ENCODE results near the gene WIZ. TPM values are rescaled to one million over a fixed set of nuclear protein-coding genes. Genes with fewer than 3 reads are reported as not detected.

The WIZ gene
- total RNA-seq, 1 donor from 2014 or later = 42.7 TPM

GRCh38 chr19:15452111-15453047, 2.6 kb upstream of the WIZ start:
- Histone ChIP-seq H3K4me3 (ENCODE audit: low read depth, low read length) (peak overlapping the region; percentile 33), H3K36me3 (ENCODE audit: control insufficient read depth, insufficient read depth, low read length) (no peaks in the 10 kb centered on the region), H3K27me3 (ENCODE audit: control insufficient read depth, insufficient read depth, low read length) (peaks cover 33% of the 10 kb centered on the region)
- DNase-seq (ENCODE audit: low read depth) = peak; percentile 63
- no peak for TF ChIP-seq CTCF (IDR thresholded peaks at IDR 0.05; ENCODE audit: insufficient read depth, low read length, poor library complexity, severe bottlenecking)

DNA sequence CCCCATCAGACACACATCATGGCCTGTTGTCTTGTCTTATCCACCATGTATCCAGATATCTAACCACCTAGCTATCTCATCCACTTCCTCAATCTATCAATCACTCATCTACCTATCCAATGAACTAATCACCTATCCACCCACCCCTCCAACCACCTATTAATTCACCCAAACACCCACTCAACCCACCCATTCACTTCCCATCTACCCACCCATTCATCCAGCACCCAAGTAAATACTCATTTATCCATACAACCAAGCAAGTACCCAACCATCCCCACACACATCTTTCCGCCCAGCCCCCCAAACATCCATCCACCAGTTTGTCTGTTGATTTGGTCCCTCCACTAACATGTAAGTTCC, 753 bp upstream of the WIZ start:
- no peak for TF ChIP-seq CTCF (IDR thresholded peaks at IDR 0.05; ENCODE audit: insufficient read depth, low read length, poor library complexity, severe bottlenecking)
- no peaks in the 10 kb centered on the region for H3K36me3 ChIP-seq (ENCODE audit: control insufficient read depth, insufficient read depth, low read length)
- no peak for DNase-seq (ENCODE audit: low read depth)
- H3K27me3 ChIP-seq (ENCODE audit: control insufficient read depth, insufficient read depth, low read length) = peaks cover 15% of the 10 kb centered on the region
- H3K4me3 ChIP-seq (ENCODE audit: low read depth, low read length) = no peak overlapping the region

DNA sequence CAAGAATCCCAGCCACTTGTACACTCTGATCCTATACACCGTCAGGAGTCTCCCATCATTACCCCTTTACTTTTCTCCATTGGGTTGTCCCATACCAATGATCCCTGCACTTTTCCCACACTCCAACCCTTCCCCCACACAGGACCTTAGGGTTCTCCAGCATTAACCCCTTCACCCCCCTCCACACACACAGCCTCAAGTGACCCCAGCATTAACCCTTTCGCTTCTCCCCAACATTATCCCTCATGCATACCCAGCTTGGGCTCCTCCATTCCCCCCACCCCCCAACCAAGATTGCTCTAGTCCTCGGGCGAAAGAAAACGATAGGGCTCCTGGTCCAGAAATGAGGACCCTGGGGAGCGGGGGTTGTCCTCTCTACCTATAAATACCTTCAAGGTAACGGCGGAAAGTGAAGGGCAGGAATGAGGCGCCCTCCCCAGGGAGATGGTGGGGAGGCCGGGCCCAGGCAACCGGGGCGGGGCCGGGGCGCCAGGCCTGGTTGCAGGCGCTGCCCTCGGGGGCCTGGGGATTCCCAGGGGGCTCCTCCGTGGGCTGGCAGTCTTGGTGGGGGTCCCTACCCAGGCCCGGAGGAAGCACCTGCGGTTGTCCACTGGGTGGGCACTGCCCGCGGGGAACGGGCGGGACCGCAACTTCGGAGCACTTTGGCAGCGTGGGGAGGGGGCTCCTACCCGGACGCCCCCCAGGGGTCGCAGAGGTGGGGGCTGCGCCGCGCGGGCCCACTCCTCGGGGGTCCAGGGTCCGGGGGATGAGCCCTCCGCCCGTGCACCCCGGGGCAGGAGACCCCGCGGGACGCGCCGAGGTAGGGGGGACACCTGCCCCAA, 757 bp downstream of the WIZ start:
- H3K27me3 ChIP-seq (ENCODE audit: control insufficient read depth, insufficient read depth, low read length) = peaks cover 8% of the 10 kb centered on the region
- no peak for TF ChIP-seq CTCF (IDR thresholded peaks at IDR 0.05; ENCODE audit: insufficient read depth, low read length, poor library complexity, severe bottlenecking)
- no peak for DNase-seq (ENCODE audit: low read depth)
- H3K36me3 ChIP-seq (ENCODE audit: control insufficient read depth, insufficient read depth, low read length) = no peaks in the 10 kb centered on the region
- peak overlapping the region; percentile 73 for H3K4me3 ChIP-seq (ENCODE audit: low read depth, low read length)

GRCh38 chr19:15448044-15448777, 1.5 kb downstream of the WIZ start:
- peaks cover 2% of the 10 kb centered on the region for H3K27me3 ChIP-seq (ENCODE audit: control insufficient read depth, insufficient read depth, low read length)
- no peak overlapping the region for H3K4me3 ChIP-seq (ENCODE audit: low read depth, low read length)
- H3K36me3 ChIP-seq (ENCODE audit: control insufficient read depth, insufficient read depth, low read length) = no peaks in the 10 kb centered on the region
- no peak for DNase-seq (ENCODE audit: low read depth)
- no peak for TF ChIP-seq CTCF (IDR thresholded peaks at IDR 0.05; ENCODE audit: insufficient read depth, low read length, poor library complexity, severe bottlenecking)

GRCh38 chr19:15447057-15447456, 2.7 kb downstream of the WIZ start:
- Histone ChIP-seq H3K36me3 (ENCODE audit: control insufficient read depth, insufficient read depth, low read length) (no peaks in the 10 kb centered on the region), H3K4me3 (ENCODE audit: low read depth, low read length) (no peak overlapping the region), H3K27me3 (ENCODE audit: control insufficient read depth, insufficient read depth, low read length) (no peaks in the 10 kb centered on the region)
- no peak for DNase-seq (ENCODE audit: low read depth)
- no peak for TF ChIP-seq CTCF (IDR thresholded peaks at IDR 0.05; ENCODE audit: insufficient read depth, low read length, poor library complexity, severe bottlenecking)
